HepG2 (cell line): ENCODE measurements around the gene LBX2. TPM values are rescaled to one million over a fixed set of nuclear protein-coding genes. Genes with fewer than 3 reads are reported as not detected.

Experiments used
- ARHGAP35 ChIP-seq: sonication (generic); formaldehyde crosslinking; IDR thresholded peaks from 2 replicates; pipeline ENCODE4 v1.9.0; 2022; ENCODE audit warnings: mild to moderate bottlenecking, inconsistent platforms, moderate library complexity, missing genetic modification reagents, borderline replicate concordance
- CENPX ChIP-seq: sonication (generic); formaldehyde crosslinking; IDR thresholded peaks from 2 replicates; pipeline ENCODE4 v1.9.0; 2021; ENCODE audit warnings: mild to moderate bottlenecking, missing genetic modification reagents, moderate library complexity
- FOXA3 ChIP-seq: IDR thresholded peaks from 2 replicates; pipeline ENCODE4 v1.6.1; 2016; ENCODE audit warnings: missing genetic modification reagents, missing compliant biosample characterization
- HOXA7 ChIP-seq: sonication (generic); formaldehyde crosslinking; IDR thresholded peaks from 2 replicates; pipeline ENCODE4 v1.8.1; 2022; ENCODE audit warnings: mild to moderate bottlenecking, missing genetic modification reagents, moderate library complexity
- KDM2A ChIP-seq: sonication (generic); formaldehyde crosslinking; IDR thresholded peaks from 2 replicates; pipeline ENCODE4 v1.4.0; 2020; ENCODE audit warnings: low read depth, missing genetic modification reagents, borderline replicate concordance
- NRL ChIP-seq: sonication (generic); formaldehyde crosslinking; IDR thresholded peaks from 2 replicates; pipeline ENCODE4 v1.5.0; 2020; ENCODE audit warnings: missing genetic modification reagents, mild to moderate bottlenecking, moderate library complexity, borderline replicate concordance
- RERE ChIP-seq: IDR thresholded peaks from 2 replicates; pipeline ENCODE4 v1.6.1; 2016; ENCODE audit warnings: low read depth, missing genetic modification reagents, missing compliant biosample characterization
- SIN3B ChIP-seq: fragments of 150-350 bp; IDR thresholded peaks from 2 replicates; pipeline ENCODE4 v1.6.1; 2014; ENCODE audit warnings: low read length
- SP1 ChIP-seq, 2 experiments: fragments of 450-650 bp in 1 of 2; sonication (generic) in 1 of 2; formaldehyde crosslinking in 1 of 2; IDR thresholded peaks; 2 replicates each; pipeline versions ENCODE4 v1.4.0 to v1.6.1; 2016 to 2020; ENCODE audit warnings: missing genetic modification reagents in 1 of 2
- TBX2 ChIP-seq: sonication (generic); formaldehyde crosslinking; IDR thresholded peaks from 2 replicates; pipeline ENCODE4 v1.5.0; 2020; ENCODE audit warnings: missing genetic modification reagents, mild to moderate bottlenecking, borderline replicate concordance
- YY1 ChIP-seq: IDR thresholded peaks from 2 replicates; pipeline ENCODE4 v1.6.1; 2011; ENCODE audit warnings: low read length, low read depth, moderate library complexity, mild to moderate bottlenecking; ENCODE audit not compliant: insufficient read depth, insufficient replicate concordance
- ZFP36L2 ChIP-seq: sonication (generic); formaldehyde crosslinking; IDR thresholded peaks from 2 replicates; pipeline ENCODE4 v1.4.0; 2020; ENCODE audit warnings: missing genetic modification reagents
- ZFY ChIP-seq: sonication (generic); formaldehyde crosslinking; IDR thresholded peaks from 2 replicates; pipeline ENCODE4 v1.4.0; 2020; ENCODE audit warnings: missing genetic modification reagents
- ZNF138 ChIP-seq: sonication (generic); formaldehyde crosslinking; IDR thresholded peaks from 2 replicates; pipeline ENCODE4 v1.5.0; 2020; ENCODE audit warnings: mild to moderate bottlenecking, low read depth, missing genetic modification reagents
- ZNF20 ChIP-seq: sonication (generic); formaldehyde crosslinking; IDR thresholded peaks from 2 replicates; pipeline ENCODE4 v1.4.0; 2020; ENCODE audit warnings: mild to moderate bottlenecking, moderate library complexity, missing genetic modification reagents
- ZNF7 ChIP-seq: IDR thresholded peaks from 2 replicates; pipeline ENCODE4 v1.6.1; 2016; ENCODE audit warnings: missing biosample characterization, missing genetic modification reagents
- ZNF75D ChIP-seq: sonication (generic); formaldehyde crosslinking; IDR thresholded peaks from 2 replicates; pipeline ENCODE4 v1.8.1; 2023; ENCODE audit warnings: missing genetic modification reagents, mild to moderate bottlenecking, borderline replicate concordance
- ZNF761 ChIP-seq: sonication (generic); formaldehyde crosslinking; conservative IDR thresholded peaks from 2 replicates; pipeline ENCODE4 v1.4.0; 2020; ENCODE audit warnings: mild to moderate bottlenecking, missing genetic modification reagents
- ZNF850 ChIP-seq: sonication (generic); formaldehyde crosslinking; conservative IDR thresholded peaks from 2 replicates; pipeline ENCODE4 v1.9.0; 2021; ENCODE audit warnings: mild to moderate bottlenecking, missing genetic modification reagents
- polyA plus RNA-seq, 8 experiments: library from polyadenylated mRNA; depleted of rRNA in 3 of 8; stranded (reverse) in 7 of 8; unstranded in 1 of 8; fragments of >200 nt; fragmentation: Illumina TruSeq in 4 of 8; extraction: Trizol in 4 of 8; gene quantifications; 2 replicates each; pipeline versions ENCODE4 v1.2.1 to v1.2.3, GENCODE V29; 2011 to 2016; ENCODE audit warnings: low read depth in 4 of 8, missing spikeins in 1 of 8, mixed read lengths in 1 of 8; ENCODE audit not compliant: insufficient read depth in 1 of 8
- total RNA-seq, 5 experiments: library from RNA; depleted of rRNA; stranded (reverse); fragments of >200 nt; fragmentation: Illumina TruSeq; extraction: Trizol; gene quantifications; 2 replicates each; pipeline ENCODE4 v1.2.3, GENCODE V29; 2016; ENCODE audit warnings: low read depth in 1 of 5
- TF ChIP-seq, protein P1 (sequence below): sonication (generic); formaldehyde crosslinking; IDR thresholded peaks from 2 replicates; pipeline ENCODE4 v1.8.0; 2022; ENCODE audit warnings: missing genetic modification reagents, mild to moderate bottlenecking, moderate library complexity, borderline replicate concordance
- TF ChIP-seq, protein P2 (sequence below): sonication (generic); formaldehyde crosslinking; IDR thresholded peaks from 2 replicates; pipeline ENCODE4 v1.8.1; 2022; ENCODE audit warnings: mild to moderate bottlenecking, missing genetic modification reagents

Gene LBX2
- total and polyA plus RNA-seq, 2 of the 13 experiments (the other 11 are each of a cell fraction or from before 2014, with no cell fraction given): 6.4 to 8.1 TPM

- TF ChIP-seq, protein P1, sequence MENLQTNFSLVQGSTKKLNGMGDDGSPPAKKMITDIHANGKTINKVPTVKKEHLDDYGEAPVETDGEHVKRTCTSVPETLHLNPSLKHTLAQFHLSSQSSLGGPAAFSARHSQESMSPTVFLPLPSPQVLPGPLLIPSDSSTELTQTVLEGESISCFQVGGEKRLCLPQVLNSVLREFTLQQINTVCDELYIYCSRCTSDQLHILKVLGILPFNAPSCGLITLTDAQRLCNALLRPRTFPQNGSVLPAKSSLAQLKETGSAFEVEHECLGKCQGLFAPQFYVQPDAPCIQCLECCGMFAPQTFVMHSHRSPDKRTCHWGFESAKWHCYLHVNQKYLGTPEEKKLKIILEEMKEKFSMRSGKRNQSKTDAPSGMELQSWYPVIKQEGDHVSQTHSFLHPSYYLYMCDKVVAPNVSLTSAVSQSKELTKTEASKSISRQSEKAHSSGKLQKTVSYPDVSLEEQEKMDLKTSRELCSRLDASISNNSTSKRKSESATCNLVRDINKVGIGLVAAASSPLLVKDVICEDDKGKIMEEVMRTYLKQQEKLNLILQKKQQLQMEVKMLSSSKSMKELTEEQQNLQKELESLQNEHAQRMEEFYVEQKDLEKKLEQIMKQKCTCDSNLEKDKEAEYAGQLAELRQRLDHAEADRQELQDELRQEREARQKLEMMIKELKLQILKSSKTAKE (CRISPR knock-in tag): peak; percentile 71; the same call in 1 of the 2 replicates
- TF ChIP-seq ARHGAP35 (peak; percentile 47), SIN3B (no peak), KDM2A (CRISPR knock-in tag) (peak; percentile 75), ZFP36L2 (CRISPR knock-in tag) (no peak), SP1 (IDR thresholded peaks at IDR 0.05) (no peak), SP1 (CRISPR knock-in tag; IDR thresholded peaks at IDR 0.05) (peak; percentile 46), ZNF20 (CRISPR knock-in tag) (no peak; the same call in 1 of the 2 replicates), ZNF761 (CRISPR knock-in tag) (no peak; the same call in 1 of the 2 replicates), ZNF75D (CRISPR knock-in tag) (no peak), CENPX (no peak), ZNF138 (peak; percentile 17; the same call in 1 of the 2 replicates), ZNF850 (no peak), HOXA7 (CRISPR knock-in tag) (no peak), RERE (CRISPR knock-in tag) (0 out of 2 replicates have a peak, but pooled peaks have one; percentile 14), ZNF7 (CRISPR knock-in tag) (no peak), ZFY (CRISPR knock-in tag) (peak; percentile 57), NRL (CRISPR knock-in tag) (peak; percentile 84), FOXA3 (no peak; the same call in 1 of the 2 replicates), TBX2 (peak; percentile 77), YY1 (peak; percentile 85)
- TF ChIP-seq, protein P2, sequence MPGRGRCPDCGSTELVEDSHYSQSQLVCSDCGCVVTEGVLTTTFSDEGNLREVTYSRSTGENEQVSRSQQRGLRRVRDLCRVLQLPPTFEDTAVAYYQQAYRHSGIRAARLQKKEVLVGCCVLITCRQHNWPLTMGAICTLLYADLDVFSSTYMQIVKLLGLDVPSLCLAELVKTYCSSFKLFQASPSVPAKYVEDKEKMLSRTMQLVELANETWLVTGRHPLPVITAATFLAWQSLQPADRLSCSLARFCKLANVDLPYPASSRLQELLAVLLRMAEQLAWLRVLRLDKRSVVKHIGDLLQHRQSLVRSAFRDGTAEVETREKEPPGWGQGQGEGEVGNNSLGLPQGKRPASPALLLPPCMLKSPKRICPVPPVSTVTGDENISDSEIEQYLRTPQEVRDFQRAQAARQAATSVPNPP (CRISPR knock-in tag): peak; percentile 57; the same call in 1 of the 2 replicates
These were observed 3.5 kb upstream of the LBX2 start (continued) for GRCh38 chr2:74502720-74503505.
